ENCODE data around the gene ABL1.

The ABL1 gene

DNA sequence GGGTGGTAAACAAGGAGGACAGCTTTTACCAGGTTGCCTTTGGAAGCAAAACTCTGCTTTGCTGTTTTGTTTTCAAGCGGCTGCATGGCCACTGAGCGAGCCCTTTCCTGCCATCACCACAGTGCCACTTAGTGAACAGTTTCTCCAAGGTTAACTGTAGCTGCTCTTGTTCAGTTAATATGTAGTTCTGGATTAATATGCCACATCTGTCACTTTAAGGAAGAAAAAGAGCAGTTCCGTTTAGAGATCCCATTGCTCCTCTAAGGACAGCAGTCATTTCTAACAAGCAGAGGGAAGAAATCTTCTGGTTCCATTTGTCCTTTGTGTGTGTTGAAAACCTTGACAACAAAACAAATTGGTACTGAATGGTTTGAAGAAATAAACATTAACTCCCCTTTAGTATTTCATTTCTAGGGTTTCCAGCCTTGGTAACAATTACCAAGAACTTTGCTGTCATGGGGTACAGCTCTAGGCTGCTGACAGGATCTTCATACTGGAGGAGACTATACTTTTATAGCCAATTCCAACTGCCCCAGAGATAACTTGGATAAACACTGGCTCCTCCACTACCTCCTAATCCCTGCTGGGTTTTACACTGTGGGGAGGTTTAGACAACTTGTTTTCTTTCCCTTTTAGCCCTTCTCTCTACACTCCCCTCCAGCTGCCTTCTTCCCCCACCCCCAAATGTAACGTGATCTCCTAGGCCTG, 10.3 kb upstream of the ABL1 start:
- Histone ChIP-seq H3K9me3 (replicated peaks; ENCODE audit: insufficient read depth, low read length) (no peaks in the 10 kb centered on the region), H3K36me3 (replicated peaks; ENCODE audit: insufficient read depth, low read length) (no peaks in the 10 kb centered on the region), H3K27me3 (replicated peaks; ENCODE audit: insufficient read depth, low read length) (no peaks in the 10 kb centered on the region), H3K9me2 (replicated peaks; ENCODE audit: insufficient read depth, low read length) (no peaks in the 10 kb centered on the region), H4K20me1 (ENCODE audit: insufficient read depth, low read length) (no peaks in the 10 kb centered on the region), H3K4me1 (ENCODE audit: low read length) (no peaks in the 10 kb centered on the region), H3K4me2 (ENCODE audit: low read depth, low read length) (no peak overlapping the region), H3F3A (ENCODE audit: insufficient read depth, low read length) (no peaks in the 10 kb centered on the region), H2AFZ (ENCODE audit: low read length) (no peak overlapping the region), H3K27ac (ENCODE audit: low read length) (no peak overlapping the region), H3K4me3 (ENCODE audit: low read length) (no peak overlapping the region), H3K79me2 (ENCODE audit: low read length) (no peaks in the 10 kb centered on the region), H3K9ac (ENCODE audit: low read length) (no peak overlapping the region)
- no peak for DNase-seq
- TF ChIP-seq EZH2phosphoT487 (IDR thresholded peaks at IDR 0.05; ENCODE audit: low read length) (no peak), EZH2 (optimal IDR thresholded peaks at IDR 0.05; ENCODE audit: low read depth, low read length) (no peak)
- TF ChIP-seq, protein P1, sequence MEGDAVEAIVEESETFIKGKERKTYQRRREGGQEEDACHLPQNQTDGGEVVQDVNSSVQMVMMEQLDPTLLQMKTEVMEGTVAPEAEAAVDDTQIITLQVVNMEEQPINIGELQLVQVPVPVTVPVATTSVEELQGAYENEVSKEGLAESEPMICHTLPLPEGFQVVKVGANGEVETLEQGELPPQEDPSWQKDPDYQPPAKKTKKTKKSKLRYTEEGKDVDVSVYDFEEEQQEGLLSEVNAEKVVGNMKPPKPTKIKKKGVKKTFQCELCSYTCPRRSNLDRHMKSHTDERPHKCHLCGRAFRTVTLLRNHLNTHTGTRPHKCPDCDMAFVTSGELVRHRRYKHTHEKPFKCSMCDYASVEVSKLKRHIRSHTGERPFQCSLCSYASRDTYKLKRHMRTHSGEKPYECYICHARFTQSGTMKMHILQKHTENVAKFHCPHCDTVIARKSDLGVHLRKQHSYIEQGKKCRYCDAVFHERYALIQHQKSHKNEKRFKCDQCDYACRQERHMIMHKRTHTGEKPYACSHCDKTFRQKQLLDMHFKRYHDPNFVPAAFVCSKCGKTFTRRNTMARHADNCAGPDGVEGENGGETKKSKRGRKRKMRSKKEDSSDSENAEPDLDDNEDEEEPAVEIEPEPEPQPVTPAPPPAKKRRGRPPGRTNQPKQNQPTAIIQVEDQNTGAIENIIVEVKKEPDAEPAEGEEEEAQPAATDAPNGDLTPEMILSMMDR (IDR thresholded peaks at IDR 0.05; ENCODE audit: low read length) = no peak

DNA sequence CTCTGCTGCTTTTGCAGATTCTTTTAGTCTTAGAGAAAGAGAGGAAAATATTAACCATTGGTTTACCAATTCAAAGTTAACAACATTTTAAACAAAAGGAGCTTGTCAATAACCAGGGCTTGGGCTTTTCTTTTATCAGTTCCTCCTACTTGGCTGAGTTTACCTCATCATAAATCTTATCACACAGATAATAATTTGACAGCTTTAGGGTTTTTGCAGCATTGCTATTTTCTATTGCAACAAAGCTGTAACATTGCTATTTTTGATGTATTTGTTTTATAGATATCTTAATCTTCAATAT, 9.8 kb upstream of the ABL1 start:
- Histone ChIP-seq H3K36me3 (replicated peaks; ENCODE audit: insufficient read depth, low read length) (no peaks in the 10 kb centered on the region), H3F3A (ENCODE audit: insufficient read depth, low read length) (no peaks in the 10 kb centered on the region), H3K9me2 (replicated peaks; ENCODE audit: insufficient read depth, low read length) (no peaks in the 10 kb centered on the region), H4K20me1 (ENCODE audit: insufficient read depth, low read length) (no peaks in the 10 kb centered on the region), H3K27ac (ENCODE audit: low read length) (no peak overlapping the region), H3K9ac (ENCODE audit: low read length) (no peak overlapping the region), H3K4me1 (ENCODE audit: low read length) (no peaks in the 10 kb centered on the region), H3K9me3 (replicated peaks; ENCODE audit: insufficient read depth, low read length) (no peaks in the 10 kb centered on the region), H3K27me3 (replicated peaks; ENCODE audit: insufficient read depth, low read length) (no peaks in the 10 kb centered on the region), H3K4me3 (ENCODE audit: low read length) (no peak overlapping the region), H3K79me2 (ENCODE audit: low read length) (no peaks in the 10 kb centered on the region), H2AFZ (ENCODE audit: low read length) (no peak overlapping the region), H3K4me2 (ENCODE audit: low read depth, low read length) (no peak overlapping the region)
- TF ChIP-seq, protein P1 (IDR thresholded peaks at IDR 0.05; ENCODE audit: low read length) = no peak
- TF ChIP-seq EZH2 (optimal IDR thresholded peaks at IDR 0.05; ENCODE audit: low read depth, low read length) (no peak), EZH2phosphoT487 (IDR thresholded peaks at IDR 0.05; ENCODE audit: low read length) (no peak)
- DNase-seq = no peak

DNA sequence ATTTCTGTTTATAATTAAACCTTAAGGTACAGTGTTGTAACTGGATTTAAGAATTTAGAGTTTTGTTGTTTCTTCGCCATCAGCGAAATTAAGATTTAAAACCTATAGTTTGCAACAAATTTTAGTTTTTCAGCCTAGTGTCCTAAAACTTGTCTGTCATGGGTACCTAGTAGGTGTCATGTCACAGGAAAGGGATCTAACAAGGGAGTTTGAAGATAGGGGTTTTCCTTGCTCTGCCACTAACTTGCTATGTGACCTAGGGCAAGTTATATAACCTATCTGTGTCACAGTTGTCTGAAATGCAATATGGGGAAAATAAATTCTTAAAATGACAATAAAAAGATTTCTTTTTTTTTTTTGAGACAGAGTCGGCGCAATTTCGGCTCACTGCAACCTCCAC, 9.2 kb upstream of the ABL1 start:
- Histone ChIP-seq H3K9me2 (replicated peaks; ENCODE audit: insufficient read depth, low read length) (no peaks in the 10 kb centered on the region), H3K79me2 (ENCODE audit: low read length) (no peaks in the 10 kb centered on the region), H3K36me3 (replicated peaks; ENCODE audit: insufficient read depth, low read length) (no peaks in the 10 kb centered on the region), H3K4me1 (ENCODE audit: low read length) (no peaks in the 10 kb centered on the region), H3K4me2 (ENCODE audit: low read depth, low read length) (no peak overlapping the region), H3K9me3 (replicated peaks; ENCODE audit: insufficient read depth, low read length) (no peaks in the 10 kb centered on the region), H3F3A (ENCODE audit: insufficient read depth, low read length) (no peaks in the 10 kb centered on the region), H2AFZ (ENCODE audit: low read length) (no peak overlapping the region), H3K4me3 (ENCODE audit: low read length) (no peak overlapping the region), H3K27ac (ENCODE audit: low read length) (no peak overlapping the region), H4K20me1 (ENCODE audit: insufficient read depth, low read length) (no peaks in the 10 kb centered on the region), H3K9ac (ENCODE audit: low read length) (no peak overlapping the region), H3K27me3 (replicated peaks; ENCODE audit: insufficient read depth, low read length) (no peaks in the 10 kb centered on the region)
- TF ChIP-seq EZH2phosphoT487 (IDR thresholded peaks at IDR 0.05; ENCODE audit: low read length) (no peak), EZH2 (optimal IDR thresholded peaks at IDR 0.05; ENCODE audit: low read depth, low read length) (no peak)
- TF ChIP-seq, protein P1 (IDR thresholded peaks at IDR 0.05; ENCODE audit: low read length) = no peak
- DNase-seq = no peak
